ENCODE data around the gene KLHL30.

The KLHL30 gene

DNA sequence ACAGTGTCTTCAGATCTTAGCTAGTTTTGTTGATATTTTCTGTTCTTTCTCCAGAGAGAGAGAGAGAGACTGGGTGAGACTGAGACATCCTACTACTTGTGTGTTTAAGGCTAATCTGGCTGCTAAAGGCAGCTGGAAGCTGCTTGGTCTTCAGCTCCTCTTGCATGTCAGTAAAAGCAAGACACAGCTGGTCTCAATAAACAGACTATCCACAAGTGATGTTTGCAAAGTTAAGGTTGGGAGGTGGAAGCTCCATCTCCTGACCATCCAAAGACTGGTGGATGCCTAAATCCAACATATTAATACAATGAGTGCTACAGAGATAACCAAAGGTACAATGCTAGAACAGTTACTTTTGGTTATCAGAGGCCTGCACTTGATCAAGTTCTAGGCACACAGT lies 38.1 kb downstream of the KLHL30 start:
- Mint-ChIP-seq H3K27me3 (no peaks in the 10 kb centered on the region), H3K36me3 (peaks cover 80% of the 10 kb centered on the region)

GRCh38 chr2:238180554-238180953 lies 42.1 kb downstream of the KLHL30 start:
- H3K4me1 Mint-ChIP-seq, result no peaks in the 10 kb centered on the region
- H3K4me3 Mint-ChIP-seq, result no peak overlapping the region
- H3K9me3 Mint-ChIP-seq, result no peaks in the 10 kb centered on the region
- H3K27me3 Mint-ChIP-seq, result no peaks in the 10 kb centered on the region
- H3K27ac Mint-ChIP-seq, result no peak overlapping the region
- ATAC-seq, result no peak
- H3K36me3 Mint-ChIP-seq, result peaks cover 81% of the 10 kb centered on the region

More for the DNA sequence above, 38.1 kb downstream of the KLHL30 start:
- Mint-ChIP-seq H3K27ac (no peak overlapping the region), H3K4me1 (no peaks in the 10 kb centered on the region), H3K4me3 (no peak overlapping the region), H3K9me3 (no peaks in the 10 kb centered on the region)
- ATAC-seq, result no peak

DNA sequence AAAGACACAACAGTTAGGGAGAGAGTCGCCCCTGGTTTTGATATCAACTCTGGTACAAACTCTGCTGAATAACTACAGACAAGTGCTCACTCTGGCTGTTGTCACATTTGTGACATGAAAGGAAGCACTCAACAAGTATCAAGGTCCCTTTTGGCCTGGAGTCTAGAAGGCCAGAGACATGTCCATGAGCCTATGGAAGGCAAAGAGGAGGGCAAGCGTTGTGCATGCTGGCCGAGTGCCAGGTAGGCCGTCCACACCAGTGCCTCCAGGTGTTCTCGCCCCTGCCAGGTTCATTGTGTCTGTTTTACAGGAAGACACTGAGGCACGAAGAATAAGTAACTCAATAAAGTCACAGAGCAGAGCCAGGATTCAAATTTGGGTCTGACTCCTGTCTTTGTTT lies 43.9 kb downstream of the KLHL30 start:
- Mint-ChIP-seq H3K4me1 (no peaks in the 10 kb centered on the region), H3K4me3 (no peak overlapping the region), H3K27ac (no peak overlapping the region), H3K27me3 (no peaks in the 10 kb centered on the region), H3K9me3 (no peaks in the 10 kb centered on the region), H3K36me3 (peaks cover 76% of the 10 kb centered on the region)
- no peak for ATAC-seq

GRCh38 chr2:238183821-238184220 lies 45.4 kb downstream of the KLHL30 start:
- no peak for ATAC-seq
- Mint-ChIP-seq H3K27ac (no peak overlapping the region), H3K4me1 (no peaks in the 10 kb centered on the region), H3K9me3 (no peaks in the 10 kb centered on the region), H3K27me3 (no peaks in the 10 kb centered on the region), H3K4me3 (no peak overlapping the region), H3K36me3 (peaks cover 82% of the 10 kb centered on the region)

DNA sequence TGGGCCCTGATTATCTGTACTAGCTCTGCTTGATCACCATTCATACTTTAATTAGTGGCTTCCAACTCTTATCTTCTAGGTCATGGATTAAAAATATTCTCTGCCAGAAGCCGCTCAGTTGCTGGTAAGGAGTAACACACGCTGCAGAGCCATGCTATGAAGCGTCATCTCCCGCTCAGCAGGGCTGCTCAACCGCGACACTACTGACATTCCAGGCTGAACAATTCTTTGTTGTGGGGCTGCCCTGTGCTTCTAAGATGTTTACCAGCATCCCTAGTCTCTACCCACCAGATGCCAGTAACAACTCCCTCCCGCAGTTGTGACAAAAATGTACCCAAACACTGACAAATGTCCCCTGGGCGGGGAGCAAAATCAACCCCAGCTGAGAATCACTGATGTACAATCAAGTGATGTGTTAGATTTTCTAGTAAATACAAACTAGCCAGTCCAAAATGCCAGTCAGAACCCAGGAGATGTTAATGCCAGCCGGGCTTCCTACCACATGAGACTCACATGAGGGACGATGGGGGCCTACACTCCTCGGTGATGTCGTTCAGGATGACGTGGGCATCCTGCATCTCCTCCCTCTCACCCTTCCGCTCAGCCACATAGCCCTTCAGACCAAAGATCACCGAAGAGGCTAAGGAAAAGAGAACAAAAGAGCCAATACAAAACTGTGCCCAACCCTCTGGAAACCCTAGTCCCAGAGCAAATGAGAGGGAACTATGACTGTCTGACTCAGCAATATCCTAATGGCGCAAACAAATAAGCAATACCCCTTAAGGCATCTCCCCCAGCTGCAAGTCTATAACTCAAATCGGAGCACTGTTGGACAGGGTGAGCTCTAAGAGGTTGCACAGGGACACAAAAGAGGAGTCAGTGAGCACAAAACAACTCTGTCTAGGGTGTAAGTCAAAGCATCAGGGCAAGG lies 49.4 kb downstream of the KLHL30 start:
- no peak overlapping the region for H3K27ac Mint-ChIP-seq
- H3K36me3 Mint-ChIP-seq, result peaks cover 72% of the 10 kb centered on the region
- H3K4me3 Mint-ChIP-seq, result no peak overlapping the region
- no peaks in the 10 kb centered on the region for H3K9me3 Mint-ChIP-seq
- H3K27me3 Mint-ChIP-seq, result no peaks in the 10 kb centered on the region
- no peak for ATAC-seq
- no peaks in the 10 kb centered on the region for H3K4me1 Mint-ChIP-seq

GRCh38 chr2:238190445-238190844 lies 52.0 kb downstream of the KLHL30 start:
- H3K9me3 Mint-ChIP-seq, result no peaks in the 10 kb centered on the region
- peaks cover 64% of the 10 kb centered on the region for H3K36me3 Mint-ChIP-seq
- H3K27ac Mint-ChIP-seq, result no peak overlapping the region
- peaks cover 1% of the 10 kb centered on the region for H3K4me1 Mint-ChIP-seq
- no peaks in the 10 kb centered on the region for H3K27me3 Mint-ChIP-seq
- no peak overlapping the region for H3K4me3 Mint-ChIP-seq
- ATAC-seq, result no peak
